Activated gamma-delta T cell treated with anti-CD3 and anti-CD28 coated beads, Interleukin-2, amount 50 U/mL, for 16 hours (primary cell): Measurements from ENCODE around the gene NANOS1.

Experiments used
- DNase-seq: peaks from one replicate; pipeline ENCODE4 v3.0.0-alpha.2; 2020; ENCODE audit warnings: low read depth

Gene NANOS1, protein sequence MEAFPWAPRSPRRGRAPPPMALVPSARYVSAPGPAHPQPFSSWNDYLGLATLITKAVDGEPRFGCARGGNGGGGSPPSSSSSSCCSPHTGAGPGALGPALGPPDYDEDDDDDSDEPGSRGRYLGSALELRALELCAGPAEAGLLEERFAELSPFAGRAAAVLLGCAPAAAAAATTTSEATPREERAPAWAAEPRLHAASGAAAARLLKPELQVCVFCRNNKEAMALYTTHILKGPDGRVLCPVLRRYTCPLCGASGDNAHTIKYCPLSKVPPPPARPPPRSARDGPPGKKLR

DNA sequence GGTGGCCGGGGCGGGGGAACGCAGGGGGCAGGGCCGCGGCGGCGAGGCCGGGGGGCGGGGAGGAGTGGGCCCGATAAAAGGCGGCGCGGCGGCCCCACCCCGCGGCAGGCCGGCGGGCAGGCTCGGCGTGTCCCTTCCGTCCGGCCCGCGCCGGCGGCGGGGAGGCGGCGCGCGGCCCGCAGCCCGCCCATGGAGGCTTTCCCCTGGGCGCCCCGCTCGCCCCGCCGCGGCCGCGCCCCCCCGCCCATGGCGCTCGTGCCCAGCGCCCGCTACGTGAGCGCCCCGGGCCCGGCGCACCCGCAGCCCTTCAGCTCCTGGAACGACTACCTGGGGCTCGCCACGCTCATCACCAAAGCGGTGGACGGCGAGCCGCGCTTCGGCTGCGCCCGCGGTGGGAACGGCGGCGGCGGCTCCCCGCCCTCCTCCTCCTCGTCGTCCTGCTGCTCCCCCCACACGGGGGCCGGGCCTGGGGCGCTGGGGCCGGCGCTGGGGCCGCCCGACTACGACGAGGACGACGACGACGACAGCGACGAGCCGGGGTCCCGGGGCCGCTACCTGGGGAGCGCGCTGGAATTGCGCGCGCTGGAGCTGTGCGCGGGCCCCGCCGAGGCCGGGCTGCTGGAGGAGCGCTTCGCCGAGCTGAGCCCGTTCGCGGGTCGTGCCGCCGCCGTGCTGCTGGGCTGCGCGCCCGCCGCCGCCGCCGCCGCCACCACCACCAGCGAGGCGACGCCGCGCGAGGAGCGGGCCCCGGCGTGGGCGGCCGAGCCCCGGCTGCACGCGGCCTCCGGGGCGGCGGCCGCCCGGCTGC lies at the start of gene NANOS1:
TSS of gene NANOS1 (plus strand) at position 102 of the 808 bp plus-strand sequence. CDS start at position 190, 88 bp downstream.
- DNase-seq = no peak

DNA sequence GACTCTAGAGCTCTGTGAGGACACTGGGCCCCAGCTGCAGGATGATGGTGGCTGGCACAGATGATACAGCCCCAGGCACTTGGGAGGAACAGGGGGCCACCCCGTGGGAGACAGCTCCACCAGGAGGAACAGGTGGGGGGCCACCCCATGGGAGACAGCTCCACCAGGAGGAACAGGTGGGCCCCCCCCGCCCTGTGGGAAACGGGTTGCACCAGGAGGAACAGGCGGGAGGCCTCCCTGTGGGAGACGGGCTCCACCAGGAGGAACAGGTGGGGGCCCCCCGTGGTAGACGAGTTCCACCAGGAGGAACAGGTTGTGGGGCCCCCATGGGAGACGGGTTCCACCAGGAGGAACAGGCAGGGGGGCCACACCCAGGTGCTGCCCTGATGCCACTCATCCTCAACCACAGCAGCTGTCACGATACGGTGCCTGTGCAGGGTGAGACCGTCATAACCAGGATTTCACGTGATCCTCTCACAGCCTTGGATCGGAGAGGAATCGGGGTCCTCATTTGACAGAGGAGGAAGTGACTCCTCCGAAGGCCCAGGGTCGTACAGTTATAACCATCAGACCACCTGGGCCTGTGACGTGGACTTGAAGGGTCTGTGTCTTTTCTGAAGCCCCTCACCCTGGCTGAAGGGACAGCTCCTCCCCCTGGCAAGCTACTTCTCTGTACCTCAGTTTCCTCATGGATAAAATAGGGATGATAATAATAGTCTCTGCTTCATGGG lies 49.2 kb upstream of the NANOS1 start:
- DNase-seq = no peak

DNA sequence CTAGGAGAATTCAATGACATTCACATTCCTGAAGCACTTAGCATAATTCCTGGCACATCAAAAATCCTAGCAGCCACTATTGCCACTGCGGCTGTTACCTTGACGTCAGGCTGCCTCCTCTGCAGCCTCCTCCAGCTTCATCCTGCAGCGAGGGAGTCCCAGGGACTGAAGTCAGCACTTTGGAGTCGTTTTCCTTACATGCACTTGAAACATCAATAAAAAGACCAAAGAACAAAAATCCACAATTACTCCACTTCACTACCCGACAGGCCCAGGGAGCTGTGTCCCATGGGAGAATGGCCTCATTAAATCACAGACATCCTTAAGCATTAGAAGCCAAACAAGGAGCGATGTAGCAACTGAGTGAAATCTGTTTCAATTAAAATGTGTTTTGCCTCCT lies 48.6 kb upstream of the NANOS1 start:
- DNase-seq = no peak

DNA sequence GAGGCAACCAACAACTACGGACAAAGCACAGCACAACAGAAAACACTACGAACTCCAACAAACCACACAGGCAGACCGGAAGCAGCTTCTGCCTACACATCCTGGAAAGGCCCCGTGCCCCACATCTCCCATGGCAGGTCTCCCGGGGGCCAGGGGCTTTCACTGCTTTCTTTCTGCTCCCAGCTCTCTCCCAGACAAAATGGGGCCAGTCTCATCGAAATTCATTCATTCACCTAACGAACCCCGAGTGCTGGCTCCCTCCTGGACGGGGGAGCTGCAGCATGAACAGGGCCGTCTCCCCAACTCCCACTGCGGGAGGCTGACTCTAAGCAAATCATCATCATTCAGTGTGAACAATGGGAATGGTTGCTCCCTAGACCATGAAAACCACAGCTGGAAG lies 47.6 kb upstream of the NANOS1 start:
- no peak for DNase-seq

DNA sequence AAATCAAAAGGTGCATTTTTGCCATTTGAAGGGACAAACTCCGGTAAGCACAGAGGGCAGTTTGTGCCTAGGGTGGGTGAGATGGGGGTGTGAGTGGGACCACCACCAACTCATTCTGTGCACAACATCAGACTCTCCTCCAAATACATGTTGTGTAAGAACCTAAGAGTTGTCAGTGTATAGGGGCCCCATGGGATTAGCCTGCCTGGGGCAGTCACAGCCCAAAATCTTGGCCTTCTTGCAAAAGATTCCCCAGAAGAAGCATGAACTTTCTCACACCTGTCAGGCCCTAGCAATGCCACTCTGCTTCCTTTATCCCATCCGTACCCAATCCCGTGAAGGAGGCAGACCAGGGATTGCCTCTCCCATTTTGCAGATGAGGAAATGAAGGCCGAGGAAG lies 47.1 kb upstream of the NANOS1 start:
- no peak for DNase-seq

DNA sequence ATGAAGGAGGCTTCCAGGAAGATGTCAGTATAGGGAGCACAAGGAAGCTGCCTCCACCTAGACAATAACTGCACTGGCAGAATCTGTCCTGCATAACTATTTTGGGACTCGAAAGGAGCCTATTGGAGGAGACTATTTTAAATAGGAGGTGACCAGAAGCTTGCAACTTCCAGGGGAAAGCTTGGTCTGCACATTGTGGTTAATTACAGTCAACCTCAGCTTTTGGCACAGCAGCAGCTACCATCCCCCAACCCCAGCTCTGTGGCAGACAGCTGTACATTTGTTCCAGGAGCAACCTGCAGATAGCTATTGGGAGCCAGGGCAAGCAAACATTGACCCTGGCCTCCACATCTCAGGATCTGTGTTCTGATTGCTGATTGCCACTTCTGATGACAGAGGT lies 46.3 kb upstream of the NANOS1 start:
- no peak for DNase-seq

DNA sequence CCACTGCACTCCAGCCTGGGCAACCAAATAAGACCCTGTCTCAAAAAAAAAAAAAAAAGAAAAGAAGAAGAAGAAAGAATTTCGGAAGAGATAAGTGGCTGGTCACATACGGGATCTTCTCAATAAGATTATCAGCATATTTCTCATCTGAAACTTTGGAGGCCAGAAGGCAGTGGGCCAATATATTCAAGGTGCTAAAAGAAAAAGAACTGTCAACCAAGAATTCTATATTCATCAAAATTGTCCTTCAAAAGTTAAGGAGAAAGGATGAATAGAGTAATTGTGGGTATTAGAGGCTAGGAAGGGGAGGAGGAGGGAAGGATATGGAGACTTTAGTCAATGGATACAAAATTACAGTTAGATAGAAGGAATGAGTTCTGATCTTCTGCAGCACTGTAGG lies 43.9 kb upstream of the NANOS1 start:
- DNase-seq = no peak

DNA sequence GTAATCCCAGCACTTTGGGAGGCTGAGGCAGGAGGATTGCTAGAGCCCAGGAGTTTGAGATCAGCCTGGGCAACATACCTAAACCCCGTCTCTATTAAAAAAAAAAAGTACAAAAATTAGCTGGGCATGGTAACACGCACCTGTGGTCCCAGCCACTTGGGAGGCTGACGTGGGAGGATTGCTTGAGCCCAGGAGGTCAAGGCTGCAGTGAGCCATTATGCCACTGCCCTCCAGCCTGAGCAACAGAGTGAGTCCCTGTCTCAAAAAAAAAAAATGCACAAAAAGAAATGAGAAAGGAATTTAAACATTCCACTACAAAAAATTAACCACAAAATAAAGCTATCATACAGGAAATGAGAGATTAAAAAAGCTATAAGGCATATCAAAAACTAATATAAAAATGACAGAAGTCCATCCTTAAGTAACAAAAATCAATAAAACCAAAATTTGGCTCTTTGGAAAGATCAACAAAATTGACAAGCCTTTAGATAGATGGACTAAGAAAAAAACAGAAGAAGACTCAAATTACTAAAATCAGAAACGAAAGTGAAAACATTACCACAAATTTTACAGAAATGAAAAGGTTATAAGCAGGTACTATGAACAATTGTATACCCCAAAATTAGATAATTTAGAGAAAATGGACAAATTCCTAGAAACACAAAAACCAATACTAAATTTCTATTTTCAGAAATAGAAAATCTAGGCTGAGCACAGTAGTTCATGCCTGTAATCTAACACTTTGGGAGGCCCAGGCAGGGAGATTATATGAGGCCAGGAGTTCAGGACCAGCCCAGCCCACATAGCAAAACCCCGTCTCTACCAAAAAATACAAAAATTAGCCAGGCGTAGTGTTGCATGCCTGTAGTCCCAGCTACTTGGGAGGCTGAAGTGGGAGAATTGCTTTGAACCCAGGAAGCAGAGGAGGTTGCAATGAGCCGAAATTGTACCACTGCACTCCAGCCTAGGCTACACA lies 42.4 kb upstream of the NANOS1 start:
- no peak for DNase-seq

DNA sequence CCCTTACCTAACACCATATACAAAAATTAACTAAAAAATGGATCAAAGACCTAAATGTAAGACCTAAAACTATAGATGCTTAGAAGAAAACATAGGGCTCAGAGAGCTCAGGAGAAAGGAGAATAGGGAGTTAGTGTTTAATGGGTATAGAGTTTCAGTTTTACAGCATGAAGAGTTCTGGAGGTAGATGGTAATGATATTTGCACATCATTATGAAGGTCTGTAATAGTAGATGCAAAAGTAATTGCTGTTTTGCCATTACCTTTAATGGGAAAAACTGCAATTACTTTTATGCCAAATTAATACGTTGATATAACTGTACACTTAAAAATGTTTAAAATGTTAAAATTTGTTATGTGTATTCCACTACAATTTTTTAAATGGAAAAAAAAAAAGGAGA lies 39.2 kb upstream of the NANOS1 start:
- no peak for DNase-seq

DNA sequence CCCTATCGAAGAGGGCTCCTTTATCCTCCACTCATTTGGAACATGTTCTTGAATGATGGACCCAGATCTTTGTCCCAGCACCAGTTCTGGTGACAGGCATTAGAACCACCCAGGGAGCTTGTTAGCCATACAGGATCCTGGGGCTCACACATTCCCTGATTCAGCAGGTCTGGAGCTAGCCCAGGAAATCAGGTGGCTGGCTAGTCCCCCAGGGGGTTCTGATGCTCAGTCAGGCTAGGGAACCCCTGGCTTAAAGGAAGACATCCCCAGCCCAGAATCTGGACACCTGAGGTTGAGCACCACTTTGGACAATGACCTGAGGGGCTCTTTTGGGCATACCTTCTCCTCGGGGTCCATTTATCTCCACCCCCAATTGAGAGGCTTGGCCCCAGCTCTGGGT lies 37.0 kb upstream of the NANOS1 start:
- DNase-seq = no peak

DNA sequence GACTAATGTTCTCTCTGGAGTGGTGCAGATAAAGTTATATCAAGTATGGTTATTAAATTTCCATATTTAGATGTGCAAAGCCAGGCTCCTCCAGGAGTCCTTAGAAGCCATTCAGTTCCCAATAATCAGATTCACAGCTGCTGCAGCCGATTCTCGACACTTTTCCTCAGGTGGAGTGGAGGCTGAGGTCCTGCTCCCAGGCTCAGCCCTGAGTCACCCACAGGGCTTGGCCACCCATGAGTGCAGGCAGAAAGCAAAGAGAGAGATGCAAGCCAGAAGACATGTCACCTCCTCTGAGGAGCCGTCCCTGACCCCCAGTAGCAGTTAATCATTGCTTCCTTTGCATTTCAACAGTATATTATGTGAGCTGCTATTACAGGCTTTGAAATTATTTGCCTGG lies 36.3 kb upstream of the NANOS1 start:
- no peak for DNase-seq

DNA sequence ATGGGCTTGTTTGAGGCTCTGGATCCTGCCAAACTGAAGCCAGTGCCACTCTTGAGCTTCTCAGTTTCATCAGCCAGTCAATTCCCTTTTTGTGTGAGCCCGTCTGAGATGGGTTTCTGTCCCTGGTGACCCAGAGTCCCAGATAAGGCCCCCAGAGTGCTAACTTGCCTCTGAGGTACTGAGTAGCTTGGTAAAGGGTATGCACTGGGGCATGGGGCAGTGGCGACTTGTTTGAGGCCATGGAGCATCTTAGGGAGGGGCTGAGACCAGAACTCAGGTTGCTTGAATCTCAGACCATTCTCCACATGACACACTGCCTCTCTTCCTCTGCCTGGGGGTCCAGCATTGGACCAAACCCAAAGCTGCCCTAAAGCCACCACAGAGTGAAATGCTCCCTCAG lies 35.2 kb upstream of the NANOS1 start:
- no peak for DNase-seq

DNA sequence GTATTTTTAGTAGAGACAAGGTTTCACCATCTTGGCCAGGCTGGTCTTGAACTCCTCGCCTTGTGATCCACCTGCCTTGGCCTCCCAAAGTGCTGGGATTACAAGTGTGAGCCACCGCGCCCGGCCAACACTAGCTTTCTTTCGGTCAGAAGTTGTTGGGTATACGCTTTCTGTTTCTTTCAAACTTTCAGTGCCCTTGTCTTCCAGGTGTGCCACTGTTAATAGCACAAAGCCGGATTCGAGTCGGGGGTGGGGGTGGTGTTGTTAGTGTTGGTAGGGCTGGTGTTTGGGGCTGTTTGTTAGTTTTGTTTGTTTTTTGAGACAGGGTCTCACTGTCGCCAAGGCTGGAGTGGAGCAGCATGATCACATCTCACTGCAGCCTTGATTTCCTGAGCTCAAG lies 33.8 kb upstream of the NANOS1 start:
- no peak for DNase-seq

DNA sequence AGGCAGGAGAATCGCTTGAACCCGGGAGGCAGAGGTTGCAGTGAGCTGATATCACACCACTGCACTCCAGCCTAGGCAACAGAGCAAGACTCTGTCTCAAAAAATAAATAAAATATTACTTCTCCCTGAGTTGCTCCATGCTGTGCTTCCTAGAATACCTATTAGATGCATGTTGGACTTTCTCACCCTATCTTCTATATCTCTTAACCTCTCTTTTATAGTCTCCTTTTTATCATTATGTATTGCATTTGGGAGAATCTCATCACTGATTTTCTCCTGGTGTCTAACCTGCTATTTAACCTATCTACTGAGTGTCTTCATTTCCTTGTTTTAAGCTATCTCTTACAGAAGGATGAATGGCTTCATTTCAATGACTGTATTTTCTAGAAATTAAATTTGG lies 32.1 kb upstream of the NANOS1 start:
- DNase-seq = no peak

DNA sequence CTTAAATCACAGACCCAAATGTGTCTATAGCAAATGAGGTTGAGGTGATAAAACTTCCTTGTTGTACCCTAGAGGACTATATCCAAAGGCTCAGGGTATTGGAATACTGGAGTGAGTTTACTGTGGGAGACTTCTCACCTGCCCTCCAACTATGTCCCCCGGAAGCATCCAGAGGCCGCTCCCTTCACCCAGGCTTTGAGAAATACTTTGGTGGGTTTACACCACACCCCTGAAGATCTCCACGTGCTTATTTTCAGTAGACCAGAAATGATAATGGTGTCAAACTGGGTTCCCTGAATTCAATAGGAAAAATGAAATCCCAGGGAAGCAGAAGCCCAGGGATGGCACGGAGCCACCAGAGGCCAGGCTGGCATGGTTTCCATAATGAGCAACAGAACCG lies 31.3 kb upstream of the NANOS1 start:
- no peak for DNase-seq

DNA sequence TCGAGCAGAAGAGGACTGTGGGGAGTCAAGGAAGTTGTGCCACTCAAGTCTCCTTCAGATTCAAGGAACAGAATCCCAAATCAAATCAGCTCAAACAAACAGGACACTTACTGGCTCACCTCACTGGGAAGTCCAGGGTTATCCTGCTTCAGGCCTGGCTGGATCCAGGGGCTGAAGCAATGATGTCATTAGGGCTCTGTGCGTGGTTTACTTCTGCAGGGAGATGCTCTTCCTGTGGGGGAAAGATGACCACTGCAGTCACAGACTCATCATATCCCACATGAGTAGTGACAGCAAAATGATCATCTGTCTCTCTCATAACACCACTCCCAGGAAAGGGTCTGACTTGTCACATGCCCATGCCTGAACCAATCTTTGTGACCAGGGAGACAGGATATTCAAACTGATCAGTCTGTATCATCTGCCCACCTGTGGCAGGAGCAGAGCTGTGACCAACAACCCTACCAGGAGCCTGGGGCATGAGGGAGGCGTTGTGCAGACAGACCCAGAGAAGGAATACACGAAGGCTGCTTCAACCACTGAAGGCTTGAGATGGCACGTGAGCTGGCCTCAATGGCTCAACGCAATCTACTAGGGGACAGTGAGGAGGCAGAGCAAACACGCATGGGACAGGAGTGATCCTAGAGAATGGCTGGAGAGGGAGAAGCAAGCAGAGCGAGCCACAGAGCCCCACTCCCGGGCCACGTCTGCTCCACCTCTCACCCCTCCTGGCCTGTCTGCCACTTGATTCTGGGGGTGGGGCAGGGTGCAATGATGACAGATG lies 27.6 kb upstream of the NANOS1 start:
- DNase-seq = no peak

DNA sequence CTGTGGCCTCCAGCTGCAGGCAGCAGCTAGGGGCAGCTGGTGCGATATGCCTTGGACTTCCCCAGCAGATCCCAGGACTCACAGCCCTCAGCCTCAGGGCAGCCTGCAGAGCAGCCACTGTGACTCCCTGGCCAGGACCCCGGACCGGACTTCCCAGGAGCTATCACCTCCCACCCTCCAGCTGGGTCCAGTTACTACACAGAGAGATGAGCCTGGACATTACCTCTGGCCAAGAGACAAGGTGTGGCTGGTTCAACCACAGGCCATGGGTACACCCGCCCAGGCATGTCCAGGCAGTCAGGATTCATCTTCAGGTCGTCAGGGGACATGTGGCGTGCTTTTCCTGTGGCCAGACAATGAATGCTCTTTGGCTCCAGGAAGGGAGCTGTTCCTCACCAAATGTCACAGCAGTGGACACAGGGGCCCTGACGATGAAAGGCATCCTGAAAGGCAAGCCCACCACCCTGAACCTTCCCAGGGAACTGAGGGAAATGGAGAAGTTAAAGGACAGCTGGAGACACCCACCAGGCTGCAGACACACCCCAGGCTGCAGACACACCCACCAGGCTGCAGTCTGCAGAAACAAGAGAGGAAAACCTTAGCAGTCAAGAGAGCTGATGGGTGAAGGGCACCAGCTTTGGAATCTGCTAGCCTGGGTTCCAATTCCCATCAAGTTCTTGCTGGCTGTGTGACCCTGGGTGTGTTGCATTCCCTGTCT lies 25.8 kb upstream of the NANOS1 start:
- no peak for DNase-seq

DNA sequence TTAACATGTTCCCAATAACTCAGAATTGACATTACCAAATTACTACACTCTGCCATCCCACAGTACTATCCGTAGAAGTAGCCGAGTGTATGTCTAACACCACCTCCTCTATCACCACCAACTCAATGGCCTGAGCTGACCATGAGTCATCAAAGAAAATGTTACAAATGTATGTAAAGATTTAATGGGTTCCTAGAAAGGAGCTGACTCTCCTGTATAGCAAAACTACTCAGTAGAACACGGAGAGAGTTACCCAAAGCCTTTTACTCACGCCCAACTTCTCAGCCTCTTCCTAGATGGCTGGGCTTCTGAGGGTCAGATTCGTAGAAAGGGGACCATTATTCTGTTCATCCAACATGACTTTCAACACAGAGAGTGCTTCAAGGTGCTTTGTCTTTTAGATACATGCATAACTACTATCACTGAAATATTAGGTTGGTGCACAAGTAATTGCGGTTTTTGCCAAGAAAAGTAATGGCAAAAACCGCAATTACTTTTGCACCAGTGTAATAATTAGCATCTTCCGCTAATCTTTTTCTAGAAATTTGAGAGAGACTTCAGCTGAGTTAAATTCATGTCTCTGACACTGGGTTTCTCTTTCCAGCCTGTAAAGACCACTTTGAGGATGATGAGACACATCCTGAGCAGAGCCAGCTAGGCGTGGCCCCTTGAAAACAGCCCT lies 24.0 kb upstream of the NANOS1 start:
- no peak for DNase-seq

DNA sequence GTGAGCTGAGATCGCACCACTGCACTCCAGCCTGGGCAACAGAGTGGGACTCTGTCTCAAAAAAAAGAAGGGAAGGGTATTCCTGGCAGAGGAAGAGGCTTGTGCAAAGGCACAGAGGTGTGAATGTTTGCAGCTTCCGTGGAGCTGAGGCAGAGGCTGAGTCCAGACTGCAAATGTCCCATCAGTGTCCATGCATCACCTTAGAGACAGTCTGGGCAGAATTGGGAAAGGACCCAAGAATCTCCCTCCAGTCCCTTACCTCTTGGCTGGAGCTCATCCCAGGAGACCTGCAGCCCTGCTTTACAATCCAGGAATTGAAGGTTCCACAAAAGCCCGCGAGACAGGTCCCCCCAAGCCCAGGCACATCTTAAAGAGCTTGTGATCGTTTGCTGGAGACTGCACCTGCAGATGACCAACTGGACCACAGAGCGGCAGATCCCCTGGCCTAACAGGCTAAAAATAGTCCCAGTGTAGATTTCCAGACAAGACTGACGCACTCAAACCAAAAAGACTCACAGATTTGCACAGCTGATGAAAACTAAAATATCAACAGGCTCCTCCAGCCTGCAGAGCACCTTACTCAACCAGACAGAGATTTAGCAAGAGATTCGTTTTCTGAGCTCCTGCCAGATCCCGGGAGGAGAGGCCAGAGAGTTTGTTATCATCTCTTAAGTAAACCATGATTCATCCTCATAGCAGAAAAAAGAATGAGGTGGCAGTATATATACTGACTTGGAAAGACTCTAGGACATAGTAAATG lies 22.9 kb upstream of the NANOS1 start:
- no peak for DNase-seq
